Esophagus squamous epithelium (tissue), 5 donors: ENCODE measurements around the gene NMRK2. TPM values are rescaled to one million over a fixed set of nuclear protein-coding genes. Genes with fewer than 3 reads are reported as not detected.
"Not testable (repeated sequence)": the region's sequence is repeated elsewhere in the genome, so short reads cannot be mapped to it uniquely, and the experiment has no call there.

Experiments used
- DNase-seq: peaks from one replicate; lab custom pipeline; 2025; lab: John Stamatoyannopoulos, UW
- H3K27ac ChIP-seq, 4 donors: fragments of 200-600 bp; sonication (generic); one replicate each; pipeline ENCODE4 v1.5.1; 2016 to 2019; ENCODE audit warnings: mild to moderate bottlenecking in 1 of 4
- H3K27me3 ChIP-seq, 4 donors: fragments of 200-600 bp; sonication (generic); 1 replicate in 3 of 4; 2 replicates in 1 of 4; pipeline versions ENCODE4 v1.5.1 to v1.6.0; 2017 to 2021; ENCODE audit warnings: antibody characterized with exemption in 1 of 4
- H3K36me3 ChIP-seq, 3 donors: fragments of 200-600 bp; sonication (generic); one replicate each; pipeline ENCODE4 v1.5.1; 2016 to 2019
- H3K4me1 ChIP-seq, 3 donors: fragments of 200-600 bp; sonication (generic); one replicate each; pipeline ENCODE4 v1.5.1; 2017 to 2019
- H3K4me3 ChIP-seq, 4 donors: fragments of 200-600 bp; sonication (generic); 1 replicate in 3 of 4; 2 replicates in 1 of 4; pipeline ENCODE4 v1.5.1; 2016 to 2019; ENCODE audit warnings: mild to moderate bottlenecking in 2 of 4, moderate library complexity in 1 of 4
- H3K9me3 ChIP-seq, 3 donors: fragments of 200-600 bp; sonication (generic); one replicate each; pipeline ENCODE4 v1.5.1; 2016 to 2019
- POLR2A ChIP-seq, 4 donors: fragments of 450-650 bp; IDR thresholded peaks; one replicate each; pipeline ENCODE4 v1.6.1; 2017; ENCODE audit warnings: antibody characterized with exemption in 4 of 4, mild to moderate bottlenecking in 4 of 4, moderate library complexity in 3 of 4
- WGBS, 2 donors: methylation state at CpG; one replicate each; pipeline ENCODE4 v1.1.5; 2018; 5-methylcytosine and 5-hydroxymethylcytosine counted together
- intact Hi-C: fragments of 100-400 bp; cut with DNase I; formaldehyde crosslinking; loops from one replicate; pipeline ENCODE4 v1.15.0; 2022
- total RNA-seq, 4 donors: library from RNA; depleted of rRNA; stranded (reverse); fragments of >200 nt; gene quantifications; one replicate each; pipeline ENCODE4 v1.1.0, GENCODE V29; 2016
- TF ChIP-seq, protein P1 (sequence below), 6 experiments: fragments of 450-650 bp in 4 of 6; fragments of 200-600 bp in 2 of 6; sonication (generic) in 2 of 6; IDR thresholded peaks; one replicate each; pipeline ENCODE4 v1.5.1; 2016 to 2019; ENCODE audit warnings: antibody characterized with exemption in 6 of 6, mild to moderate bottlenecking in 4 of 6, moderate library complexity in 4 of 6
- donor health status: DM: yes; HTN: yes; CAD: no.

The NMRK2 gene
- total RNA-seq, 4 donors from 2014 or later = not detected

DNA sequence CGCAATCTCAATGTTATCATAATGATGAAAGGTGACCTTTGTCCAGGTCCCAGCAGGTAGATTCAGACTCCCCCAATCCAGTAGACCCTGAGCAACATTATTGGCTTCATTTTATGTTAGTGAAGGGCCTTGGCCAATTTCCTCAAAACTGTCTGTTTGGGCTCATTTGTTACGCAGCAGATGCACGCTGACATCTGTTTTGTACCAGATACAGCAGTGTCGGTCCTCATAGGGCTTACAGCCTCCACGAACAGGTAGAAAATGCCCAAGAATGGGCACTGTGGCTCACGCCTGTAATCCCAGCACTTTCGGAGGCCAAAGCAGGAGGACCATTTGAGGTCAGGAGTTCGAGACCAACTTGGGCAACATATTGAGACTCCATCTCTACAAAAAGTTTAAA lies 13.1 kb upstream of the NMRK2 start:
- WGBS, 2 donors = 94 to 96% methylated on average over 7 to 8 of the region's 8 CpGs
- no peak for DNase-seq
- Histone ChIP-seq H3K36me3 (no peaks in the 10 kb centered on the region), H3K4me1 (no peaks in the 10 kb centered on the region), H3K4me3 (no peak overlapping the region), H3K27me3 (no peaks in the 10 kb centered on the region), H3K9me3 (peaks cover 0 to 23% (median 7%) of the 10 kb centered on the region in 3 donors), H3K27ac (no peak overlapping the region)
- intact Hi-C loops = no loop called here
- TF ChIP-seq, protein P1, sequence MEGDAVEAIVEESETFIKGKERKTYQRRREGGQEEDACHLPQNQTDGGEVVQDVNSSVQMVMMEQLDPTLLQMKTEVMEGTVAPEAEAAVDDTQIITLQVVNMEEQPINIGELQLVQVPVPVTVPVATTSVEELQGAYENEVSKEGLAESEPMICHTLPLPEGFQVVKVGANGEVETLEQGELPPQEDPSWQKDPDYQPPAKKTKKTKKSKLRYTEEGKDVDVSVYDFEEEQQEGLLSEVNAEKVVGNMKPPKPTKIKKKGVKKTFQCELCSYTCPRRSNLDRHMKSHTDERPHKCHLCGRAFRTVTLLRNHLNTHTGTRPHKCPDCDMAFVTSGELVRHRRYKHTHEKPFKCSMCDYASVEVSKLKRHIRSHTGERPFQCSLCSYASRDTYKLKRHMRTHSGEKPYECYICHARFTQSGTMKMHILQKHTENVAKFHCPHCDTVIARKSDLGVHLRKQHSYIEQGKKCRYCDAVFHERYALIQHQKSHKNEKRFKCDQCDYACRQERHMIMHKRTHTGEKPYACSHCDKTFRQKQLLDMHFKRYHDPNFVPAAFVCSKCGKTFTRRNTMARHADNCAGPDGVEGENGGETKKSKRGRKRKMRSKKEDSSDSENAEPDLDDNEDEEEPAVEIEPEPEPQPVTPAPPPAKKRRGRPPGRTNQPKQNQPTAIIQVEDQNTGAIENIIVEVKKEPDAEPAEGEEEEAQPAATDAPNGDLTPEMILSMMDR (IDR thresholded peaks at IDR 0.05) = no peak
- no peak for TF ChIP-seq POLR2A (IDR thresholded peaks at IDR 0.05)

DNA sequence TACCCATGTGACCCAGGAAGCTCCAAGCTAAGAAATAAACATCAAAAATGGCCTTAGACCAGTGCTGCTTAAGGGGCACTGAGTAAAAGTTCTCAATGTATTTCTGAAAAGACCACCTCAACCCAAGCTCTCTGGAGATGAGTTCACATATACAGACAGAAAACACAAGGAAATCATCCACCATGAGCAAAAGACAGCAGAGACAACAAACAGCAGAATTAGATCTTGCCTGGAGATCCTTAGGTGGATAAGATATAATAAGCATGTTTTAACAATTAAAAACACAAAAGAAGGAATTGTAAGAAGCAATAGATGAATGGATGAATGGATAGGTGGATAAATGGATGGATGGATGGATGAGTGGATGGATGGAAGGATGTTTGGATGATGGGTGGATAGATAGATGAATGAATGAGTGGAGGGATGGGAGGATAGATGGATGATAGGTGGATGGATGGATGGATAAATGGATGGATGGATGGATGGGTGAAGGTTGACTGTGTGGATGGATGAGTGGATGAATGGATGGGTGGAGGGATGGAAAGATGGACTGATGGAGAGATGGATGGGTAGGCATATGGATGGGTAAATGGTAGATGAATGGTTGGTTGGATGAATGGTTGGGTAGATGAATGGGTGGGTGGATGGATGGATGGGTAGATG lies 9.6 kb upstream of the NMRK2 start:
- TF ChIP-seq, protein P1 (IDR thresholded peaks at IDR 0.05) = no peak
- TF ChIP-seq POLR2A (IDR thresholded peaks at IDR 0.05) = no peak
- intact Hi-C loops = no loop called here
- DNase-seq = no peak
- no peaks in the 10 kb centered on the region for H3K4me1 ChIP-seq
- no peak overlapping the region for H3K27ac ChIP-seq
- no peak overlapping the region for H3K4me3 ChIP-seq
- peaks cover 0 to 23% (median 7%) of the 10 kb centered on the region in 3 donors for H3K9me3 ChIP-seq
- H3K27me3 ChIP-seq = no peaks in the 10 kb centered on the region
- H3K36me3 ChIP-seq = no peaks in the 10 kb centered on the region

DNA sequence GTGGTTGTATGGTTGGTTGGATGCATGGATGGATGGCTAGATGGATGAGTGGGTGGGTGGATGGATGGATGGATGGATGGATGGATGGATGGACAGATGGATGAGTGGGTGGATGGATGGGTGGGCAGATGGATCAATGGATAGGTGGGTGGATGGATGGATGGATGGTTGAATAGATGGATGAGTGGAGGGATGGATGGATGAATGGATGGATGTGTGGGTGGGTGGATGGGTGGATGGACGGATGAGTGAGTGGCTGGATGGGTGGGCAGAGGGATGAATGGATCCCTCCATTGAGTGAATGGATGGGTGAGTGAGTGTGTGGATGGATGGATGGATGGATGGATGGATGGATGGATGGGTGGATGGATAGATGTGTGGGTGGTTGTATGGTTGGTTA lies 9.0 kb upstream of the NMRK2 start:
- Histone ChIP-seq H3K36me3 (no peaks in the 10 kb centered on the region), H3K27me3 (no peaks in the 10 kb centered on the region), H3K4me1 (no peaks in the 10 kb centered on the region), H3K9me3 (peaks cover 0 to 23% (median 7%) of the 10 kb centered on the region in 3 donors), H3K27ac (no peak overlapping the region), H3K4me3 (no peak overlapping the region)
- intact Hi-C loops = no loop called here
- 53 to 63% methylated on average over 1 of the region's 1 CpG for WGBS, 2 donors
- no peak for TF ChIP-seq POLR2A (IDR thresholded peaks at IDR 0.05)
- TF ChIP-seq, protein P1 (IDR thresholded peaks at IDR 0.05) = no peak
- no peak for DNase-seq

DNA sequence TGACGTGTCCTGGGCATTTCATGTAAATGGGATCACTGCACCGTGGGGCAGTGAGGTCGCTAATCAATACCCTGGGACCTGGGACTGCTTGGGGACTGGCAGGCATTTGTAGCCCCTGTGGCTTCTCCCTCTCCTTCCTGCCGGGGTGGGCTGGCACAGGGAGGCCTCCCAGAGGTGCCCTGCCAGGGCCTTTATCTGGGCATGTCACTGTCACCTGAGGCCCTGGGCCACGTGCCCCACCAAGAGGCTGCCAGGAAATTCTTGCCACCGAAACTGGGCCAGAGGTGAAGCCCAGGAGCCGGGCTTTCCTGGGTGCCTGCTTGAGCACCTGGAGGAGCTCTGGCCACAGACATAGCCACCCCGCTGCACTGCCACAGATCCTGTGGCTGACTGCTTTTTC lies 1.8 kb upstream of the NMRK2 start:
- H3K4me3 ChIP-seq = no peak overlapping the region
- intact Hi-C loops = no loop called here
- no peak for TF ChIP-seq POLR2A (IDR thresholded peaks at IDR 0.05)
- TF ChIP-seq, protein P1 (IDR thresholded peaks at IDR 0.05) = no peak
- H3K27ac ChIP-seq = no peak overlapping the region
- DNase-seq = no peak
- H3K36me3 ChIP-seq = no peaks in the 10 kb centered on the region
- H3K27me3 ChIP-seq = peaks cover 0 to 50% (median 7%) of the 10 kb centered on the region in 4 donors
- peaks cover 0 to 9% (median 4%) of the 10 kb centered on the region in 3 donors for H3K4me1 ChIP-seq
- no peaks in the 10 kb centered on the region for H3K9me3 ChIP-seq
- WGBS, 2 donors = 67 to 100% methylated on average over 1 of the region's 8 CpGs

DNA sequence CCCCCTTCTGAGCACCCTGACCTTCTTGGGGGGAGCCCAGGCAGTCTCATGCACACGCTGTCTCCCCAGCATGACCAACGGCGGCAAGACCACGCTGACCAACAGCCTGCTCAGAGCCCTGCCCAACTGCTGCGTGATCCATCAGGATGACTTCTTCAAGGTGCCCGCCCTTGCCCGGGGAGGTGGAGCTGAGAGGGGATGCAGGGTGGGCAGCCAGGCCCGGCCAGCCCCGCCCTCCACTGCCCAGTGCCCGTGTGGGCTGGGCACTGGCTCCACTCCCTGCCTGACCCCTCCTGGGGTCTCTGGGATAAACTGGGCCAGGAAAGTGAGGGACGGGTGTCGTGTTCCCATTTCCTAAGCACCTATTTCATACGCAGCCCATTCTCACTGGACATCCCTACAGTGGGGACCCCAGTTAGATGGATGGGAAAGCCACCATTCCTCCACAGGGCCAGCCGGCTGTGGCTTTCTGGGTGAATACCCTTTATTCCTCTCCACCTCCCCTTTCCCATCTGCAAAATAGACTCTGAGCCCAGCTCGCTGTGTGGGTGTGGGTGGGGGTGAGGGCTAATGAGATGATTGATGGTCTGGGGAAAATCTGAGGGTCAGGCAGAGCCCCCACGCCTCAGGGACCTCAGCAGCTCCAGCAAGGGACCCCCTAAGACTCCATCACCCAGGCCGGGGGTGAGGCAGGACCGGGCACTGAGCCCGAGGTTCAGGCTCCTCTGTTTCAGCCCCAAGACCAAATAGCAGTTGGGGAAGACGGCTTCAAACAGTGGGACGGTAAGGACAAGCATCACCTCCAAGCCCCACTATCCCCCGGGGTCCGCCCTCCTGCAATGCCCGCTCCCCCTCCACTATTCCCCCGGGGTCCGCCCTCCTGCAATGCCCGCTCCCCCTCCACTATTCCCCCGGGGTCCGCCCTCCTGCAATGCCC lies 3.9 kb downstream of the NMRK2 start:
- no peaks in the 10 kb centered on the region for H3K9me3 ChIP-seq
- intact Hi-C loops = no loop called here

DNA sequence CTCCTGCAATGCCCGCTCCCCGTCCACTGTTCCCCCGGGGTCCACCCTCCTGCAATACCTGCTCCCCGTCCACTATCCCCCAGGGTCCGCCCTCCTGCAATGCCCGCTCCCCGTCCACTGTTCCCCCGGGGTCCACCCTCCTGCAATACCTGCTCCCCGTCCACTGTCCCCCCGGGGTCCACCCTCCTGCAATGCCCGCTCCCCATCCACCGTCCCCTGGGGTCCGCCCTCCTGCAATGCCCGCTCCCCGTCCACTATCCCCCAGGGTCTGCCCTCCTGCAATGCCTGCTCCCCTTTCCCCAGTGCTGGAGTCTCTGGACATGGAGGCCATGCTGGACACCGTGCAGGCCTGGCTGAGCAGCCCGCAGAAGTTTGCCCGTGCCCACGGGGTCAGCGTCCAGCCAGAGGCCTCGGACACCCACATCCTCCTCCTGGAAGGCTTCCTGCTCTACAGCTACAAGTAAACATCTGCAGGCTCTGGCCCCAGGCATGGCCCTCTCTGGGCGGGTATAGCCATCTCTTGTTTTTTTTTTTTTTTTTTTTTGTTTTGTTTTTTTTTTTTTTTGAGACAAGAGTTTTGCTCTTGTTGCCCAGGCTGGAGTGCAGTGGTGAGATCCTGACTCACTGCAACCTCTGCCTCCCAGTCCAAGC lies 5.6 kb downstream of the NMRK2 start:
- H3K36me3 ChIP-seq, DNase-seq, H3K27ac ChIP-seq, intact Hi-C loops, H3K9me3 ChIP-seq, H3K4me3 ChIP-seq, H3K4me1 ChIP-seq: not testable (repeated sequence)
- 83 to 87% methylated on average over 13 to 20 of the region's 22 CpGs for WGBS, 2 donors
- peaks cover 0 to 39% (median 4%) of the 10 kb centered on the region in 4 donors for H3K27me3 ChIP-seq

More for the DNA sequence above, 3.9 kb downstream of the NMRK2 start:
- Histone ChIP-seq H3K27me3 (peaks cover 0 to 56% (median 7%) of the 10 kb centered on the region in 4 donors), H3K36me3 (no peaks in the 10 kb centered on the region), H3K4me1 (peaks cover 0 to 9% (median 4%) of the 10 kb centered on the region in 3 donors), H3K27ac (no peak overlapping the region), H3K4me3 (no peak overlapping the region)
- WGBS, 2 donors = 64 to 73% methylated on average over 3 to 8 of the region's 29 CpGs
- TF ChIP-seq, protein P1 (IDR thresholded peaks at IDR 0.05) = no peak
- no peak for TF ChIP-seq POLR2A (IDR thresholded peaks at IDR 0.05)
- DNase-seq = no peak
